SK-N-SH (cell line): Measurements from ENCODE around the gene SLC25A26.

Source experiments
- CHD2 ChIP-seq: fragments of 150-350 bp; IDR thresholded peaks from 2 replicates; pipeline ENCODE4 v1.6.1; 2018; ENCODE audit warnings: low read length; ENCODE audit not compliant: partially characterized antibody
- EP300 ChIP-seq, 2 experiments: IDR thresholded peaks; 2 replicates each; pipeline versions ENCODE4 v1.4.0 to v1.6.1; 2012; ENCODE audit warnings: borderline replicate concordance in 1 of 2, low read depth in 1 of 2, low read length in 1 of 2
- GABPA ChIP-seq: IDR thresholded peaks from 2 replicates; pipeline ENCODE4 v1.4.0; 2012; ENCODE audit warnings: low read depth, mild to moderate bottlenecking
- JUND ChIP-seq: IDR thresholded peaks from 2 replicates; pipeline ENCODE4 v1.4.0; 2012
- NRF1 ChIP-seq: IDR thresholded peaks from 2 replicates; pipeline ENCODE4 v1.6.1; 2012; ENCODE audit warnings: low read depth, mild to moderate bottlenecking, low read length
- RAD21 ChIP-seq: IDR thresholded peaks from 2 replicates; pipeline ENCODE4 v1.6.1; 2012; ENCODE audit warnings: mild to moderate bottlenecking, low read length
- RXRA ChIP-seq: IDR thresholded peaks from 2 replicates; pipeline ENCODE4 v1.4.0; 2012; ENCODE audit warnings: low read depth, mild to moderate bottlenecking, borderline replicate concordance
- SMC3 ChIP-seq: IDR thresholded peaks from 2 replicates; pipeline ENCODE4 v1.6.1; 2012; ENCODE audit warnings: low read depth, low read length, improper control_type of control experiment
- TCF12 ChIP-seq: IDR thresholded peaks from 2 replicates; pipeline ENCODE4 v1.4.0; 2012
- YY1 ChIP-seq: IDR thresholded peaks from 2 replicates; pipeline ENCODE4 v1.4.0; 2012; ENCODE audit warnings: low read depth, mild to moderate bottlenecking
- TF ChIP-seq, protein P1 (sequence below): IDR thresholded peaks from 2 replicates; pipeline ENCODE4 v1.4.0; 2012; ENCODE audit warnings: low read depth, borderline replicate concordance
- TF ChIP-seq, protein P2 (sequence below): fragments of 200-600 bp; sonication (generic); IDR thresholded peaks from 2 replicates; pipeline ENCODE4 v1.6.1; 2017; ENCODE audit warnings: antibody characterized with exemption, mild to moderate bottlenecking, moderate library complexity

DNA sequence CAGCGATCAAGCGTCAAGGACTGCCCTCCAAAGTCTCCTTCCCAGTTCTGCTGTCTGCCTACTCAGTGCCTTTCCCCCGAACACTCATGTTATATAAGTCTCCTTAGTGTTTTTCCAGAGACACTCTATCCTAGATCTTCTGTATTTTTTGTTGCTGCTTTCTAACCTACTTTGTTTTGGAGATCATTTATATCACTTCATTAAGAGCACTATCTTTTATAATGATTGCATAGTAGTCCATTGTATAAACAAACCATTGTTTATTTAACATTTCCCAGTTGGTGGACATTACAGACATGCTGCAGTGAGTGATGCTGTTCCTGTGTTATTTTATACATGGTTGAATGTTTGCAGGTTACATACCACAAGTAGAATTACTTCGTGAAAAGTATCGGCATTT lies 47.1 kb downstream of the SLC25A26 start:
- TF ChIP-seq, protein P1, sequence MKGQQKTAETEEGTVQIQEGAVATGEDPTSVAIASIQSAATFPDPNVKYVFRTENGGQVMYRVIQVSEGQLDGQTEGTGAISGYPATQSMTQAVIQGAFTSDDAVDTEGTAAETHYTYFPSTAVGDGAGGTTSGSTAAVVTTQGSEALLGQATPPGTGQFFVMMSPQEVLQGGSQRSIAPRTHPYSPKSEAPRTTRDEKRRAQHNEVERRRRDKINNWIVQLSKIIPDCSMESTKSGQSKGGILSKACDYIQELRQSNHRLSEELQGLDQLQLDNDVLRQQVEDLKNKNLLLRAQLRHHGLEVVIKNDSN: no peak
- TF ChIP-seq, protein P2, sequence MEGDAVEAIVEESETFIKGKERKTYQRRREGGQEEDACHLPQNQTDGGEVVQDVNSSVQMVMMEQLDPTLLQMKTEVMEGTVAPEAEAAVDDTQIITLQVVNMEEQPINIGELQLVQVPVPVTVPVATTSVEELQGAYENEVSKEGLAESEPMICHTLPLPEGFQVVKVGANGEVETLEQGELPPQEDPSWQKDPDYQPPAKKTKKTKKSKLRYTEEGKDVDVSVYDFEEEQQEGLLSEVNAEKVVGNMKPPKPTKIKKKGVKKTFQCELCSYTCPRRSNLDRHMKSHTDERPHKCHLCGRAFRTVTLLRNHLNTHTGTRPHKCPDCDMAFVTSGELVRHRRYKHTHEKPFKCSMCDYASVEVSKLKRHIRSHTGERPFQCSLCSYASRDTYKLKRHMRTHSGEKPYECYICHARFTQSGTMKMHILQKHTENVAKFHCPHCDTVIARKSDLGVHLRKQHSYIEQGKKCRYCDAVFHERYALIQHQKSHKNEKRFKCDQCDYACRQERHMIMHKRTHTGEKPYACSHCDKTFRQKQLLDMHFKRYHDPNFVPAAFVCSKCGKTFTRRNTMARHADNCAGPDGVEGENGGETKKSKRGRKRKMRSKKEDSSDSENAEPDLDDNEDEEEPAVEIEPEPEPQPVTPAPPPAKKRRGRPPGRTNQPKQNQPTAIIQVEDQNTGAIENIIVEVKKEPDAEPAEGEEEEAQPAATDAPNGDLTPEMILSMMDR: no peak
- no peak for TF ChIP-seq GABPA
- no peak for TF ChIP-seq YY1
- TF ChIP-seq SMC3: no peak
- no peak for TF ChIP-seq EP300 (IDR thresholded peaks at IDR 0.05; ENCODE audit: borderline replicate concordance in 1 of 2, low read depth in 1 of 2, low read length in 1 of 2)
- TF ChIP-seq TCF12: no peak
- TF ChIP-seq RXRA: no peak
- no peak for TF ChIP-seq CHD2
- TF ChIP-seq RAD21: no peak
- TF ChIP-seq JUND: no peak
- no peak for TF ChIP-seq NRF1
